Activated CD4-positive, alpha-beta T cell treated with anti-CD3 and anti-CD28 coated beads, Interleukin-2, Interleukin-6, amounts not matched to agents 100 ng/mL and 50 ng/mL, durations not matched to agents 16 hours and 8 hours (primary cell): ENCODE data around the gene SHC2.

Experiments
- DNase-seq: peaks from one replicate; pipeline ENCODE4 v3.0.0-alpha.2; 2020

The SHC2 gene

GRCh38 chr19:369256-369655 is 91.6 kb downstream of the SHC2 start:
- no peak for DNase-seq

DNA sequence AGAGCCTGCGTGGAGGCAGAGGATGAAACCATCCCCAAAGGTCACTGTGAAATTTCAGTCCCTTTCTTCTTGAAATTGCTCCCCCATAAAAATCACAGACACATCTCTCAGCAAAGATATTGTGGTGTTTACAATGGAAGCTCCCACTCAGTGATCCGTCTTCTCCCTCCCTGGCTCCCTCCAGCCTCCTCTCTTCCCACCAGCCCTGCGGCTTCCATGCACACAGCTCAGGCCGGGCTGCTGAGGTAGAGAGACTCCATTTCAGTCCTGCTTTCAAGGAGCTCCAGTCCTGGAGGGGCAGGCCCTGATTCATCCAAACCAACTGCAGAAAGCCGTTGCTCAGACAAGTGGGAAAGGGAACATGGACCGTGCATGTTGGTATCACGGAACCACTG is 92.2 kb downstream of the SHC2 start:
- DNase-seq = no peak

GRCh38 chr19:367963-368629 is 92.7 kb downstream of the SHC2 start:
- no peak for DNase-seq

DNA sequence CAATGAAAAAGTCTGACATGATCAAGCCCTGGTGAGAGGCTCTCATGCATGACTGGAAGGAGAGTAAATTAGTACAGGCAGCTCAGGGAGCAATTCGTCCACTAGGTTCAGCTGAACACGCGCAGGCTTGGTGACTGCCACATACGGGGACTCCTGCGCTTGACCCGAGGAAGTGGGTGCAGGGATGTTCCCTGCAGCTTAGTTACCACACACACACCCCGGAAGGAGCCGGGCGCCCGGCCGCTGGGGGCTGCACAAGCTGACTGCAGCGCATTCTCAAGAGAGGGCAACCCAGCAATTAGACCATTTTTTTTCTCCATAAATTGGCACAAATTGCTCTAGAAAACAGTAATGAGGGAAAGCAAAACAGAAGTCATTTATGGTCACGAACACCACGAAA is 93.3 kb downstream of the SHC2 start:
- no peak for DNase-seq

- DNase-seq = no peak
Observed at GRCh38 chr19:366951-367350, 93.9 kb downstream of the SHC2 start.
